Endothelial cell of umbilical vein (primary cell): ENCODE results near the gene SMOC2. TPM values are rescaled to one million over a fixed set of nuclear protein-coding genes. Genes with fewer than 3 reads are reported as not detected.

Experiments used
- BruUV-seq: library from RNA; stranded (reverse); fragments of 400-500 nt; replicated peaks from 2 replicates; lab custom pipeline; 2021; lab: Mats Ljungman, UMichigan
- CTCF ChIA-PET: fragments of 300-600, 350-600 bp; sonication (Branson Sonifier 250); formaldehyde crosslinking; loops from one replicate; lab custom pipeline; 2021; ENCODE audit warnings: antibody characterized with exemption, inconsistent platforms; lab: Charles Lee
- POLR2A ChIA-PET: fragments of 300-600, 350-600 bp; sonication (Branson Sonifier 250); formaldehyde crosslinking; loops from one replicate; lab custom pipeline; 2021; ENCODE audit warnings: antibody characterized with exemption, inconsistent platforms; lab: Charles Lee
- DNase-seq: peaks from one replicate; pipeline ENCODE4 v3.0.0-alpha.2; 2011; ENCODE audit warnings: low read depth, low spot score
- FAIRE-seq: peaks from 2 replicates; lab custom pipeline; 2011; peaks lifted over from hg19 to GRCh38; lab: Jason Lieb, UNC
- H2AFZ ChIP-seq: 2 replicates; pipeline ENCODE4 v1.6.0; 2012; ENCODE audit warnings: low read depth, low read length, control low read depth, inconsistent platforms
- H3K27ac ChIP-seq: 2 replicates; pipeline ENCODE4 v1.5.1; 2011; ENCODE audit warnings: low read depth, mild to moderate bottlenecking, control low read depth, low read length, moderate library complexity; ENCODE audit not compliant: insufficient read depth
- H3K27me3 ChIP-seq, 2 experiments: 2 replicates each; pipeline versions ENCODE4 v1.6.0 to v1.6.1; 2011; ENCODE audit warnings: low read length in 2 of 2, mixed read lengths in 1 of 2; ENCODE audit not compliant: control insufficient read depth in 2 of 2, insufficient read depth in 2 of 2
- H3K36me3 ChIP-seq, 2 experiments: 2 replicates in 1 of 2; 3 replicates in 1 of 2; pipeline ENCODE4 v1.5.1; 2011; ENCODE audit warnings: low read length in 2 of 2, mild to moderate bottlenecking in 1 of 2, moderate library complexity in 1 of 2; ENCODE audit not compliant: control insufficient read depth in 2 of 2, insufficient read depth in 2 of 2; ENCODE audit errors: extremely low read depth in 1 of 2
- H3K4me1 ChIP-seq: 3 replicates; pipeline ENCODE4 v1.5.1; 2011; ENCODE audit warnings: mild to moderate bottlenecking, low read length; ENCODE audit not compliant: control insufficient read depth, insufficient read depth; ENCODE audit errors: extremely low read depth
- H3K4me2 ChIP-seq: 2 replicates; pipeline ENCODE4 v1.6.1; 2011; ENCODE audit warnings: low read length, control low read depth, mixed read lengths; ENCODE audit not compliant: insufficient read depth
- H3K4me3 ChIP-seq, 3 experiments: fragments of 200-600 bp in 1 of 3; sonication (generic), shearing (Covaris generic) in 1 of 3; replicated peaks in 1 of 3; 2 replicates each; pipeline ENCODE4 v1.5.1; 2011 to 2016; ENCODE audit warnings: control low read depth in 3 of 3, low read length in 3 of 3, mild to moderate bottlenecking in 2 of 3, inconsistent platforms in 1 of 3, low read depth in 1 of 3, moderate library complexity in 1 of 3; ENCODE audit not compliant: insufficient read depth in 1 of 3
- H3K79me2 ChIP-seq: 2 replicates; pipeline ENCODE4 v1.6.0; 2012; ENCODE audit warnings: low read length, inconsistent platforms; ENCODE audit not compliant: control insufficient read depth, insufficient read depth
- H3K9ac ChIP-seq: replicated peaks from 2 replicates; pipeline ENCODE3; 2011; ENCODE audit warnings: low read length, control low read depth; ENCODE audit not compliant: insufficient read depth; ENCODE audit errors: extremely low read depth
- H3K9me1 ChIP-seq: replicated peaks from 3 replicates; pipeline ENCODE4 v1.6.0; 2011; ENCODE audit warnings: mild to moderate bottlenecking, low read length; ENCODE audit not compliant: control insufficient read depth, insufficient read depth; ENCODE audit errors: extremely low read depth
- H3K9me3 ChIP-seq: replicated peaks from 2 replicates; pipeline ENCODE4 v1.5.1; 2012; ENCODE audit warnings: low read length, inconsistent platforms; ENCODE audit not compliant: control insufficient read depth, insufficient read depth
- H4K20me1 ChIP-seq: replicated peaks from 2 replicates; pipeline ENCODE3; 2011; ENCODE audit warnings: mild to moderate bottlenecking, low read length; ENCODE audit not compliant: control insufficient read depth, insufficient read depth; ENCODE audit errors: extremely low read depth
- EZH2 ChIP-seq: IDR thresholded peaks from 2 replicates; pipeline ENCODE4 v1.6.1; 2012; ENCODE audit warnings: borderline replicate concordance, low read depth, mild to moderate bottlenecking, moderate library complexity, low read length, inconsistent platforms; ENCODE audit not compliant: severe bottlenecking
- FOS ChIP-seq: IDR thresholded peaks from 2 replicates; pipeline ENCODE4 v1.6.1; 2011; ENCODE audit warnings: mild to moderate bottlenecking, low read length, moderate library complexity, borderline replicate concordance; ENCODE audit not compliant: insufficient read depth
- GATA2 ChIP-seq: IDR thresholded peaks from 2 replicates; pipeline ENCODE4 v1.7.0; 2011; ENCODE audit warnings: low read depth, mild to moderate bottlenecking, moderate library complexity, mixed read lengths, low read length; ENCODE audit not compliant: insufficient read length, insufficient read depth
- JUN ChIP-seq: IDR thresholded peaks from 2 replicates; pipeline ENCODE4 v1.6.1; 2011; ENCODE audit warnings: borderline replicate concordance, low read depth; ENCODE audit not compliant: insufficient read length, insufficient read depth
- MYC ChIP-seq: IDR thresholded peaks from one replicate; pipeline ENCODE4 v1.6.1; 2011; ENCODE audit warnings: mild to moderate bottlenecking, low read depth, low read length
- POLR2A ChIP-seq: IDR thresholded peaks from 2 replicates; pipeline ENCODE4 v1.6.1; 2012; ENCODE audit warnings: low read depth, mild to moderate bottlenecking, control low read depth, low read length
- POLR2AphosphoS5 ChIP-seq: IDR thresholded peaks from 2 replicates; pipeline ENCODE4 v1.6.1; 2012; ENCODE audit warnings: low read depth, mild to moderate bottlenecking, control low read depth, low read length, moderate library complexity; ENCODE audit not compliant: insufficient read depth
- dilution Hi-C: fragments of 300-500 bp; cut with MboI; formaldehyde crosslinking; loops from one replicate; pipeline ENCODE4 v1.15.0; 2019; ENCODE audit warnings: low sequenced_read_pairs; ENCODE audit not compliant: extremely low pct_ligation_motif_present
- intact Hi-C: fragments of 100-400 bp; cut with micrococcal nuclease; formaldehyde crosslinking; loops from one replicate; pipeline ENCODE4 v1.10.0; 2022
- polyA plus RNA-seq, 4 experiments: library from polyadenylated mRNA; depleted of rRNA in 3 of 4; stranded (reverse) in 3 of 4; unstranded in 1 of 4; fragments of >200 nt; gene quantifications; 2 replicates each; pipeline versions ENCODE4 v1.2.1 to v1.2.3, GENCODE V29; 2011 to 2012; ENCODE audit warnings: missing spikeins in 1 of 4
- total RNA-seq: library from RNA; stranded (reverse); gene quantifications from 2 replicates; pipeline ENCODE4 v1.2.3, GENCODE V29; 2021
- TF ChIP-seq, protein P1 (sequence below): IDR thresholded peaks from 2 replicates; pipeline ENCODE4 v1.6.1; 2011; ENCODE audit not compliant: insufficient read depth, insufficient read length
- TF ChIP-seq, protein P2 (sequence below), 2 donors: IDR thresholded peaks; 1 replicate in 1 of 2; 2 replicates in 1 of 2; pipeline ENCODE4 v1.5.1; 2011; ENCODE audit warnings: low read length in 2 of 2, mild to moderate bottlenecking in 2 of 2, moderate library complexity in 2 of 2, control low read depth in 1 of 2, inconsistent platforms in 1 of 2, low read depth in 1 of 2; ENCODE audit not compliant: insufficient read depth in 1 of 2; ENCODE audit errors: extremely low read depth in 1 of 2

The SMOC2 gene
- total and polyA plus RNA-seq, 2 donors (not counting 3 experiments of a cell fraction or from before 2014, with no cell fraction given): not detected

DNA sequence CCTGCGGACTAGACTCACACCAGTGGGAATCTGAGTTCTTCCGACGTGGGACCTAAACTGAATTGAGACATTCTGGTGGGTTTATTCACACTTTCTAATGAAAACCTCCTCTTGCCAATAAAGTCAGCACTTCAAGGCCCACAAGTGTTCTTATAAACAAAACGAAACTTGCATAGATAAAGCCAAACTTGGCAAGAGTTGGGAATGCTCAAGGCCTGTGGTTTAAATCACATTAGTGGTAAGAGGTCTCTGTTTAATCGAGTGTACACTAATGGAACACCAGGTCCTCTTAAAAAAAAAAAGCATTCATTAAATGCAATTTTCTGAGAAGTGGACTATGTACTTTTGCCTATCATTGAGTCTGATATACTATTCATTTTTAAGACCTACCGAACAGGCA lies 143.3 kb downstream of the SMOC2 start:
- Histone ChIP-seq H3K36me3 (no peaks in the 10 kb centered on the region), H3K9me1 (no peaks in the 10 kb centered on the region), H3K4me2 (no peak overlapping the region), H3K9ac (no peak overlapping the region), H3K79me2 (no peaks in the 10 kb centered on the region), H3K4me1 (no peaks in the 10 kb centered on the region), H3K9me3 (peaks cover 2% of the 10 kb centered on the region), H2AFZ (no peak overlapping the region), H3K27me3 (no peaks in the 10 kb centered on the region), H4K20me1 (no peaks in the 10 kb centered on the region), H3K4me3 (no peak overlapping the region), H3K27ac (no peak overlapping the region)
- no peak for DNase-seq
- POLR2A ChIA-PET: no interaction called here
- BruUV-seq: no TSS peak
- TF ChIP-seq POLR2AphosphoS5: no peak
- no peak for TF ChIP-seq GATA2
- TF ChIP-seq FOS: no peak
- no peak for TF ChIP-seq MYC
- TF ChIP-seq, protein P1, sequence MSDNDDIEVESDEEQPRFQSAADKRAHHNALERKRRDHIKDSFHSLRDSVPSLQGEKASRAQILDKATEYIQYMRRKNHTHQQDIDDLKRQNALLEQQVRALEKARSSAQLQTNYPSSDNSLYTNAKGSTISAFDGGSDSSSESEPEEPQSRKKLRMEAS: no peak
- TF ChIP-seq, protein P2, sequence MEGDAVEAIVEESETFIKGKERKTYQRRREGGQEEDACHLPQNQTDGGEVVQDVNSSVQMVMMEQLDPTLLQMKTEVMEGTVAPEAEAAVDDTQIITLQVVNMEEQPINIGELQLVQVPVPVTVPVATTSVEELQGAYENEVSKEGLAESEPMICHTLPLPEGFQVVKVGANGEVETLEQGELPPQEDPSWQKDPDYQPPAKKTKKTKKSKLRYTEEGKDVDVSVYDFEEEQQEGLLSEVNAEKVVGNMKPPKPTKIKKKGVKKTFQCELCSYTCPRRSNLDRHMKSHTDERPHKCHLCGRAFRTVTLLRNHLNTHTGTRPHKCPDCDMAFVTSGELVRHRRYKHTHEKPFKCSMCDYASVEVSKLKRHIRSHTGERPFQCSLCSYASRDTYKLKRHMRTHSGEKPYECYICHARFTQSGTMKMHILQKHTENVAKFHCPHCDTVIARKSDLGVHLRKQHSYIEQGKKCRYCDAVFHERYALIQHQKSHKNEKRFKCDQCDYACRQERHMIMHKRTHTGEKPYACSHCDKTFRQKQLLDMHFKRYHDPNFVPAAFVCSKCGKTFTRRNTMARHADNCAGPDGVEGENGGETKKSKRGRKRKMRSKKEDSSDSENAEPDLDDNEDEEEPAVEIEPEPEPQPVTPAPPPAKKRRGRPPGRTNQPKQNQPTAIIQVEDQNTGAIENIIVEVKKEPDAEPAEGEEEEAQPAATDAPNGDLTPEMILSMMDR (IDR thresholded peaks at IDR 0.05; ENCODE audit: extremely low read depth in 1 of 2, insufficient read depth in 1 of 2, low read depth in 1 of 2, low read length in 2 of 2): no peak
- TF ChIP-seq EZH2: no peak
- TF ChIP-seq JUN: no peak
- no peak for TF ChIP-seq POLR2A
- dilution Hi-C loops: no loop called here
- CTCF ChIA-PET: no interaction called here
- intact Hi-C loops: no loop called here
- FAIRE-seq: no peak
